HepG2 (cell line): Measurements from ENCODE around the gene ALKBH2. TPM values are rescaled to one million over a fixed set of nuclear protein-coding genes. Genes with fewer than 3 reads are reported as not detected.

ENCODE experiments used
- ELF1 ChIP-seq: sonication (generic); formaldehyde crosslinking; IDR thresholded peaks from 2 replicates; pipeline ENCODE4 v1.4.0; 2020; ENCODE audit warnings: missing genetic modification reagents
- ERF ChIP-seq: IDR thresholded peaks from 2 replicates; pipeline ENCODE4 v1.6.1; 2018; ENCODE audit warnings: missing biosample characterization, missing genetic modification reagents
- KLF15 ChIP-seq: sonication (generic); formaldehyde crosslinking; IDR thresholded peaks from 2 replicates; pipeline ENCODE4 v1.8.1; 2023; ENCODE audit warnings: borderline replicate concordance, mild to moderate bottlenecking, inconsistent platforms, missing genetic modification reagents, mixed read lengths
- KLF6 ChIP-seq: IDR thresholded peaks from 2 replicates; pipeline ENCODE4 v1.8.0; 2016; ENCODE audit warnings: missing biosample characterization, missing genetic modification reagents
- MBNL3 ChIP-seq: fragments of 250-450 bp; sonication (Bioruptor Pico); conservative IDR thresholded peaks from 2 replicates; pipeline ENCODE4 v1.8.0; 2022; ENCODE audit warnings: mild to moderate bottlenecking, inconsistent platforms
- NFE2 ChIP-seq: sonication (generic); formaldehyde crosslinking; IDR thresholded peaks from 2 replicates; pipeline ENCODE4 v1.4.0; 2020; ENCODE audit warnings: missing genetic modification reagents
- NR2F6 ChIP-seq, 2 experiments: IDR thresholded peaks; 2 replicates each; pipeline ENCODE4 v1.6.1; 2016; ENCODE audit warnings: antibody characterized with exemption in 1 of 2, mild to moderate bottlenecking in 1 of 2
- REL ChIP-seq: sonication (generic); formaldehyde crosslinking; conservative IDR thresholded peaks from 2 replicates; pipeline ENCODE4 v1.8.0; 2022; ENCODE audit warnings: mild to moderate bottlenecking, missing genetic modification reagents, moderate library complexity
- SAFB2 ChIP-seq: sonication (generic); formaldehyde crosslinking; IDR thresholded peaks from 2 replicates; pipeline ENCODE4 v1.5.1; 2020; ENCODE audit warnings: missing genetic modification reagents, low read depth, mild to moderate bottlenecking, borderline replicate concordance
- TEAD2 ChIP-seq: sonication (generic); formaldehyde crosslinking; IDR thresholded peaks from 2 replicates; pipeline ENCODE4 v1.9.0; 2021; ENCODE audit warnings: missing genetic modification reagents
- XBP1 ChIP-seq: sonication (generic); formaldehyde crosslinking; IDR thresholded peaks from 2 replicates; pipeline ENCODE4 v1.5.0; 2020; ENCODE audit warnings: missing genetic modification reagents
- ZFP36L1 ChIP-seq: sonication (generic); formaldehyde crosslinking; IDR thresholded peaks from 2 replicates; pipeline ENCODE4 v1.8.0; 2022; ENCODE audit warnings: mild to moderate bottlenecking, missing genetic modification reagents, moderate library complexity
- ZFP62 ChIP-seq: sonication (generic); formaldehyde crosslinking; IDR thresholded peaks from 2 replicates; pipeline ENCODE4 v1.4.0; 2020; ENCODE audit warnings: missing genetic modification reagents
- ZFY ChIP-seq: sonication (generic); formaldehyde crosslinking; IDR thresholded peaks from 2 replicates; pipeline ENCODE4 v1.4.0; 2020; ENCODE audit warnings: missing genetic modification reagents
- ZNF607 ChIP-seq: sonication (generic); formaldehyde crosslinking; IDR thresholded peaks from 2 replicates; pipeline ENCODE4 v1.5.1; 2020; ENCODE audit warnings: missing genetic modification reagents, mild to moderate bottlenecking, borderline replicate concordance
- ZNF761 ChIP-seq: sonication (generic); formaldehyde crosslinking; conservative IDR thresholded peaks from 2 replicates; pipeline ENCODE4 v1.4.0; 2020; ENCODE audit warnings: mild to moderate bottlenecking, missing genetic modification reagents
- polyA plus RNA-seq, 8 experiments: library from polyadenylated mRNA; depleted of rRNA in 3 of 8; stranded (reverse) in 7 of 8; unstranded in 1 of 8; fragments of >200 nt; fragmentation: Illumina TruSeq in 4 of 8; extraction: Trizol in 4 of 8; gene quantifications; 2 replicates each; pipeline versions ENCODE4 v1.2.1 to v1.2.3, GENCODE V29; 2011 to 2016; ENCODE audit warnings: low read depth in 4 of 8, missing spikeins in 1 of 8, mixed read lengths in 1 of 8; ENCODE audit not compliant: insufficient read depth in 1 of 8
- total RNA-seq, 5 experiments: library from RNA; depleted of rRNA; stranded (reverse); fragments of >200 nt; fragmentation: Illumina TruSeq; extraction: Trizol; gene quantifications; 2 replicates each; pipeline ENCODE4 v1.2.3, GENCODE V29; 2016; ENCODE audit warnings: low read depth in 1 of 5
- TF ChIP-seq, protein P1 (sequence below): fragments of 450-650 bp; IDR thresholded peaks from 2 replicates; pipeline ENCODE4 v1.6.1; 2016
- TF ChIP-seq, protein P2 (sequence below): sonication (generic); formaldehyde crosslinking; IDR thresholded peaks from 2 replicates; pipeline ENCODE4 v1.5.0; 2020; ENCODE audit warnings: mild to moderate bottlenecking, missing genetic modification reagents, moderate library complexity
- TF ChIP-seq, protein P3 (sequence below): sonication (generic); formaldehyde crosslinking; IDR thresholded peaks from 2 replicates; pipeline ENCODE4 v1.4.0; 2020; ENCODE audit warnings: missing genetic modification reagents
- TF ChIP-seq, protein P4 (sequence below): sonication (generic); formaldehyde crosslinking; IDR thresholded peaks from 2 replicates; pipeline ENCODE4 v1.5.0; 2020; ENCODE audit warnings: mild to moderate bottlenecking, missing genetic modification reagents
- TF ChIP-seq, protein P5 (sequence below): IDR thresholded peaks from 2 replicates; pipeline ENCODE4 v1.6.1; 2016; ENCODE audit warnings: low read depth, control low read depth

ALKBH2 gene
- total and polyA plus RNA-seq, 2 of the 13 experiments (the other 11 are each of a cell fraction or from before 2014, with no cell fraction given) = 21.0 to 40.5 TPM

DNA sequence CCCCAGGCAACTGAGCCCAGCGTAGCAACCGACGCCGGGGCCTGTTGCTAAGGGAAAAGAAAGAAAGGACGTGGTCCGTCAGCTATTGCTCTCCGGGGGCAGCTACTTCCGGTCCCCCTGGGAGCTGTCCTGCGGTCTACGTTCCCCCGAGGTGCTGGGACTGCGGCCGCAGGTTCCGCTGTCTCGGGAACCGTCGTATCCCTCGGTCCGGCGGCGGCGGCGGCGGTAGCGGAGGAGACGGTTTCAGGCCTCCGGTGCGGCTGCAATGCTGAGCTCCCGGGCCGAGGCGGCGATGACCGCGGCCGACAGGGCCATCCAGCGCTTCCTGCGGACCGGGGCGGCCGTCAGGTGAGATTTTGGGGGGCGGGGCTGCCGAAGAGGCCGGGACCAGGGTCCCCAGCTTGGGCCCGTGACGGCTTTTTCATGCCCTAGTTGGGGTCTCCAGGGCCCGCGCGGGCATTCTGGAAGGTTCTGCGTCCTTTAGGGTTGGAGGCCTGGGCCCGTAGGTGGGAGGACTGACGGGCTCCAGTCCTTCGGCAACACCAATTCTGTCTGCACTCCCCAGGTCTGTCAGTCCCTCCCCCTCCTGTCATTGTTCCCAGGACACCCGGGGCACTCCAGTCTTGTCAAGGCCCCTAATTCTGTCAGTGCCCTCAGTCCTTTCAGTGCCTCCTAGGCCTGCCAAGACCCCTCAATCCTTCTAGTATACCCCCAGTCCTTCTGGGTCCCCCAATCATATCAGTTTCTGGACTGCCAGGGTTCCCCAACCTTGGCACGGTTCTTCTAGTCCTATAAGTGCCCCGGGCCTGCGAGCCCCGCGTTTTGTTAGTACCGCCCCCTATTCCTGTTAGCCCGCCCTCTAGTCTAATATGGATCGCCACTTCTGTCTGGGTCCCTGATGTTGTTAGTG is 40.6 kb downstream of the ALKBH2 start, which contains the start of gene USP30 (continued):
- TF ChIP-seq, protein P1, sequence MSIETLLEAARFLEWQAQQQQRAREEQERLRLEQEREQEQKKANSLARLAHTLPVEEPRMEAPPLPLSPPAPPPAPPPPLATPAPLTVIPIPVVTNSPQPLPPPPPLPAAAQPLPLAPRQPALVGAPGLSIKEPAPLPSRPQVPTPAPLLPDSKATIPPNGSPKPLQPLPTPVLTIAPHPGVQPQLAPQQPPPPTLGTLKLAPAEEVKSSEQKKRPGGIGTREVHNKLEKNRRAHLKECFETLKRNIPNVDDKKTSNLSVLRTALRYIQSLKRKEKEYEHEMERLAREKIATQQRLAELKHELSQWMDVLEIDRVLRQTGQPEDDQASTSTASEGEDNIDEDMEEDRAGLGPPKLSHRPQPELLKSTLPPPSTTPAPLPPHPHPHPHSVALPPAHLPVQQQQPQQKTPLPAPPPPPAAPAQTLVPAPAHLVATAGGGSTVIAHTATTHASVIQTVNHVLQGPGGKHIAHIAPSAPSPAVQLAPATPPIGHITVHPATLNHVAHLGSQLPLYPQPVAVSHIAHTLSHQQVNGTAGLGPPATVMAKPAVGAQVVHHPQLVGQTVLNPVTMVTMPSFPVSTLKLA = 0 out of 2 replicates have a peak, but pooled peaks have one; percentile 9
- 0 out of 2 replicates have a peak, but pooled peaks have one; percentile 64 for TF ChIP-seq ZNF761 (CRISPR knock-in tag)
- peak; percentile 20; the same call in 1 of the 2 replicates for TF ChIP-seq REL (CRISPR knock-in tag)
- no peak for TF ChIP-seq TEAD2
- TF ChIP-seq, protein P2, sequence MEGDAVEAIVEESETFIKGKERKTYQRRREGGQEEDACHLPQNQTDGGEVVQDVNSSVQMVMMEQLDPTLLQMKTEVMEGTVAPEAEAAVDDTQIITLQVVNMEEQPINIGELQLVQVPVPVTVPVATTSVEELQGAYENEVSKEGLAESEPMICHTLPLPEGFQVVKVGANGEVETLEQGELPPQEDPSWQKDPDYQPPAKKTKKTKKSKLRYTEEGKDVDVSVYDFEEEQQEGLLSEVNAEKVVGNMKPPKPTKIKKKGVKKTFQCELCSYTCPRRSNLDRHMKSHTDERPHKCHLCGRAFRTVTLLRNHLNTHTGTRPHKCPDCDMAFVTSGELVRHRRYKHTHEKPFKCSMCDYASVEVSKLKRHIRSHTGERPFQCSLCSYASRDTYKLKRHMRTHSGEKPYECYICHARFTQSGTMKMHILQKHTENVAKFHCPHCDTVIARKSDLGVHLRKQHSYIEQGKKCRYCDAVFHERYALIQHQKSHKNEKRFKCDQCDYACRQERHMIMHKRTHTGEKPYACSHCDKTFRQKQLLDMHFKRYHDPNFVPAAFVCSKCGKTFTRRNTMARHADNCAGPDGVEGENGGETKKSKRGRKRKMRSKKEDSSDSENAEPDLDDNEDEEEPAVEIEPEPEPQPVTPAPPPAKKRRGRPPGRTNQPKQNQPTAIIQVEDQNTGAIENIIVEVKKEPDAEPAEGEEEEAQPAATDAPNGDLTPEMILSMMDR = 0 out of 2 replicates have a peak, but pooled peaks have one; percentile 30
- TF ChIP-seq MBNL3 = no peak
- no peak for TF ChIP-seq NFE2 (CRISPR knock-in tag)
- no peak; the same call in 1 of the 2 replicates for TF ChIP-seq KLF15 (CRISPR knock-in tag)
- TF ChIP-seq ZFP62 = no peak
- TF ChIP-seq, protein P3, sequence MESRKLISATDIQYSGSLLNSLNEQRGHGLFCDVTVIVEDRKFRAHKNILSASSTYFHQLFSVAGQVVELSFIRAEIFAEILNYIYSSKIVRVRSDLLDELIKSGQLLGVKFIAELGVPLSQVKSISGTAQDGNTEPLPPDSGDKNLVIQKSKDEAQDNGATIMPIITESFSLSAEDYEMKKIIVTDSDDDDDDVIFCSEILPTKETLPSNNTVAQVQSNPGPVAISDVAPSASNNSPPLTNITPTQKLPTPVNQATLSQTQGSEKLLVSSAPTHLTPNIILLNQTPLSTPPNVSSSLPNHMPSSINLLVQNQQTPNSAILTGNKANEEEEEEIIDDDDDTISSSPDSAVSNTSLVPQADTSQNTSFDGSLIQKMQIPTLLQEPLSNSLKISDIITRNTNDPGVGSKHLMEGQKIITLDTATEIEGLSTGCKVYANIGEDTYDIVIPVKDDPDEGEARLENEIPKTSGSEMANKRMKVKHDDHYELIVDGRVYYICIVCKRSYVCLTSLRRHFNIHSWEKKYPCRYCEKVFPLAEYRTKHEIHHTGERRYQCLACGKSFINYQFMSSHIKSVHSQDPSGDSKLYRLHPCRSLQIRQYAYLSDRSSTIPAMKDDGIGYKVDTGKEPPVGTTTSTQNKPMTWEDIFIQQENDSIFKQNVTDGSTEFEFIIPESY (CRISPR knock-in tag) = peak; percentile 64
- TF ChIP-seq SAFB2 (CRISPR knock-in tag) = no peak; the same call in 1 of the 2 replicates
- TF ChIP-seq ELF1 (CRISPR knock-in tag) = peak; percentile 80
- peak; percentile 82 for TF ChIP-seq KLF6 (CRISPR knock-in tag)
- TF ChIP-seq NR2F6 (IDR thresholded peaks at IDR 0.05) = 0 out of 2 replicates have a peak, but pooled peaks have one; percentile 17
- TF ChIP-seq NR2F6 (CRISPR knock-in tag; IDR thresholded peaks at IDR 0.05) = peak; percentile 34; the same call in 1 of the 2 replicates
- TF ChIP-seq ZFP36L1 (CRISPR knock-in tag) = no peak
- TF ChIP-seq ZFY (CRISPR knock-in tag) = peak; percentile 87
- TF ChIP-seq, protein P4, sequence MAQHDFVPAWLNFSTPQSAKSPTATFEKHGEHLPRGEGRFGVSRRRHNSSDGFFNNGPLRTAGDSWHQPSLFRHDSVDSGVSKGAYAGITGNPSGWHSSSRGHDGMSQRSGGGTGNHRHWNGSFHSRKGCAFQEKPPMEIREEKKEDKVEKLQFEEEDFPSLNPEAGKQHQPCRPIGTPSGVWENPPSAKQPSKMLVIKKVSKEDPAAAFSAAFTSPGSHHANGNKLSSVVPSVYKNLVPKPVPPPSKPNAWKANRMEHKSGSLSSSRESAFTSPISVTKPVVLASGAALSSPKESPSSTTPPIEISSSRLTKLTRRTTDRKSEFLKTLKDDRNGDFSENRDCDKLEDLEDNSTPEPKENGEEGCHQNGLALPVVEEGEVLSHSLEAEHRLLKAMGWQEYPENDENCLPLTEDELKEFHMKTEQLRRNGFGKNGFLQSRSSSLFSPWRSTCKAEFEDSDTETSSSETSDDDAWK (CRISPR knock-in tag) = no peak
- TF ChIP-seq XBP1 (CRISPR knock-in tag) = no peak; the same call in 1 of the 2 replicates
- TF ChIP-seq, protein P5, sequence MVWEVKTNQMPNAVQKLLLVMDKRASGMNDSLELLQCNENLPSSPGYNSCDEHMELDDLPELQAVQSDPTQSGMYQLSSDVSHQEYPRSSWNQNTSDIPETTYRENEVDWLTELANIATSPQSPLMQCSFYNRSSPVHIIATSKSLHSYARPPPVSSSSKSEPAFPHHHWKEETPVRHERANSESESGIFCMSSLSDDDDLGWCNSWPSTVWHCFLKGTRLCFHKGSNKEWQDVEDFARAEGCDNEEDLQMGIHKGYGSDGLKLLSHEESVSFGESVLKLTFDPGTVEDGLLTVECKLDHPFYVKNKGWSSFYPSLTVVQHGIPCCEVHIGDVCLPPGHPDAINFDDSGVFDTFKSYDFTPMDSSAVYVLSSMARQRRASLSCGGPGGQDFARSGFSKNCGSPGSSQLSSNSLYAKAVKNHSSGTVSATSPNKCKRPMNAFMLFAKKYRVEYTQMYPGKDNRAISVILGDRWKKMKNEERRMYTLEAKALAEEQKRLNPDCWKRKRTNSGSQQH (CRISPR knock-in tag) = peak; percentile 89
- TF ChIP-seq ZNF607 = peak; percentile 73
- TF ChIP-seq ERF (CRISPR knock-in tag) = peak; percentile 88
